Ovary (tissue), 9 donors: ENCODE data around the gene UBE2E1. TPM values are rescaled to one million over a fixed set of nuclear protein-coding genes. Genes with fewer than 3 reads are reported as not detected.

Experiments
- DNase-seq, 5 donors: peaks; one replicate each; pipeline ENCODE4 v3.0.0-alpha.2; 2019 to 2020
- H3K27ac ChIP-seq, 2 donors: fragments of 200-600 bp; one replicate each; pipeline versions ENCODE4 v1.5.1 to v1.8.0; 2019 to 2022
- H3K27me3 ChIP-seq: fragments of 200-600 bp; one replicate; pipeline ENCODE4 v1.8.0; 2022
- H3K36me3 ChIP-seq: fragments of 200-600 bp; sonication (generic); one replicate; pipeline ENCODE4 v1.5.1; 2019
- H3K4me1 ChIP-seq: one replicate; pipeline ENCODE4 v1.8.1; 2013; ENCODE audit warnings: mild to moderate bottlenecking, moderate library complexity; ENCODE audit not compliant: insufficient read depth
- H3K4me3 ChIP-seq: fragments of 200-600 bp; sonication (generic); one replicate; pipeline ENCODE4 v1.5.1; 2017
- H3K9me3 ChIP-seq, 2 donors: fragments of 200-600 bp in 1 of 2; sonication (generic) in 1 of 2; one replicate each; pipeline versions ENCODE4 v1.5.1 to v1.8.1; 2013 to 2019; ENCODE audit warnings: mild to moderate bottlenecking in 1 of 2, moderate library complexity in 1 of 2
- EP300 ChIP-seq: sonication (generic); formaldehyde crosslinking; IDR thresholded peaks from one replicate; pipeline ENCODE4 v1.6.1; 2017; ENCODE audit warnings: antibody characterized with exemption
- POLR2A ChIP-seq: fragments of 450-650 bp; IDR thresholded peaks from one replicate; pipeline ENCODE4 v1.6.1; 2017; ENCODE audit warnings: antibody characterized with exemption, mild to moderate bottlenecking, moderate library complexity
- WGBS, 3 donors: extraction: QIAGEN DNeasy Blood & Tissue Kit in 1 of 3; methylation state at CpG; one replicate each; pipeline versions ENCODE4 v1.1.5 to v1.1.7; 2013 to 2017; 5-methylcytosine and 5-hydroxymethylcytosine counted together
- intact Hi-C, 4 donors: fragments of 100-400 bp; cut with DNase I; formaldehyde crosslinking; loops; one replicate each; pipeline versions ENCODE4 v1.11.0 to v1.15.1; 2022 to 2023
- polyA plus RNA-seq, 2 donors: library from polyadenylated mRNA; stranded (reverse); fragments of 200-250 nt in 1 of 2; fragments of 350-450 nt in 1 of 2; fragmentation: Illumina TruSeq in 1 of 2; extraction: RNeasy Lipid Tissue Mini Kit (QIAGEN cat#74804) in 1 of 2; gene quantifications; one replicate each; pipeline ENCODE4 v1.2.3, GENCODE V29; 2013 to 2014
- total RNA-seq, 7 donors: library from RNA; depleted of rRNA in 2 of 7; stranded (reverse); fragments of >200 nt in 2 of 7; fragmentation: NEBNext Ultra II Directional in 3 of 7; extraction: Animal tissue kit (Norgen Biotek cat#: 25700) in 3 of 7; gene quantifications; one replicate each; pipeline versions ENCODE4 v1.1.0 to v1.2.4, GENCODE V29; 2016 to 2023
- TF ChIP-seq, protein P1 (sequence below), 3 donors: fragments of 450-650 bp in 2 of 3; fragments of 200-600 bp in 1 of 3; IDR thresholded peaks; one replicate each; pipeline versions ENCODE4 v1.5.1 to v1.8.0; 2016 to 2022; ENCODE audit warnings: antibody characterized with exemption in 3 of 3, mild to moderate bottlenecking in 1 of 3
- donor health status: DM: no; HTN: no; CAD: no; lungs with moderate emphysema.
- donor health status: DM: no; HTN: no; CAD: no.
- donor health status: Bipolar disorder and iron deficiency.
- donor health status: DM: yes; HTN: yes; CAD: no.
- donor health status: DM: no; HTN: no; CAD: no.
- donor health status: DM: yes; HTN: yes; CAD: no.

Gene UBE2E1
- total and polyA plus RNA-seq, 9 donors: 65.2 to 133 (median 76.7) TPM

DNA sequence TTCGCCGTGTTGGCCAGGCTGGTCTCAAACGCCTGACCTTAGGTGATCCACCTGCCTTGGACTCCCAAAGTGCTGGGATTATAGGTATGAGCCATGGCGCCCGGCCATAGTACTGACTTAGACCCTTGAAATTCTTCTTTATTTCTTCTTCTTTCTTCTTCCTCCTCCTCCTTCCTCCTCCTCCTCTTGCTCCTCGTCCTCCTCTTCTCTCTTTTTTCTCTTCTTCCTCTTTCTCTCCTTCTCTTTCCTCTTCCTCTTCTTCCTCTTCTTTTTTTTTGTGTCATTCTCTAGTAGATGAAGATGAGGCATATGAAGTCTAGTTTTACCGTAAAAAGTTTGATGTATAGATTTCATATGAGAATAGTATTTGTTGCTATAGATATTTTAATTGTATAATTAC, 120.5 kb downstream of the UBE2E1 start:
- no peaks in the 10 kb centered on the region for H3K9me3 ChIP-seq
- H3K4me1 ChIP-seq: no peaks in the 10 kb centered on the region
- WGBS, 3 donors: 95 to 97% (median 95%) methylated on average over 7 of the region's 7 CpGs
- H3K27me3 ChIP-seq: no peaks in the 10 kb centered on the region
- TF ChIP-seq, protein P1, sequence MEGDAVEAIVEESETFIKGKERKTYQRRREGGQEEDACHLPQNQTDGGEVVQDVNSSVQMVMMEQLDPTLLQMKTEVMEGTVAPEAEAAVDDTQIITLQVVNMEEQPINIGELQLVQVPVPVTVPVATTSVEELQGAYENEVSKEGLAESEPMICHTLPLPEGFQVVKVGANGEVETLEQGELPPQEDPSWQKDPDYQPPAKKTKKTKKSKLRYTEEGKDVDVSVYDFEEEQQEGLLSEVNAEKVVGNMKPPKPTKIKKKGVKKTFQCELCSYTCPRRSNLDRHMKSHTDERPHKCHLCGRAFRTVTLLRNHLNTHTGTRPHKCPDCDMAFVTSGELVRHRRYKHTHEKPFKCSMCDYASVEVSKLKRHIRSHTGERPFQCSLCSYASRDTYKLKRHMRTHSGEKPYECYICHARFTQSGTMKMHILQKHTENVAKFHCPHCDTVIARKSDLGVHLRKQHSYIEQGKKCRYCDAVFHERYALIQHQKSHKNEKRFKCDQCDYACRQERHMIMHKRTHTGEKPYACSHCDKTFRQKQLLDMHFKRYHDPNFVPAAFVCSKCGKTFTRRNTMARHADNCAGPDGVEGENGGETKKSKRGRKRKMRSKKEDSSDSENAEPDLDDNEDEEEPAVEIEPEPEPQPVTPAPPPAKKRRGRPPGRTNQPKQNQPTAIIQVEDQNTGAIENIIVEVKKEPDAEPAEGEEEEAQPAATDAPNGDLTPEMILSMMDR (IDR thresholded peaks at IDR 0.05): no peak
- TF ChIP-seq EP300 (no peak), POLR2A (no peak)
- no peak overlapping the region for H3K4me3 ChIP-seq
- H3K36me3 ChIP-seq: no peaks in the 10 kb centered on the region
- intact Hi-C loops: no loop called here
- no peak overlapping the region for H3K27ac ChIP-seq
- no peak for DNase-seq

GRCh38 chr3:23926736-23927135, 121.0 kb downstream of the UBE2E1 start:
- Histone ChIP-seq H3K4me1 (no peaks in the 10 kb centered on the region), H3K36me3 (no peaks in the 10 kb centered on the region), H3K27ac (no peak overlapping the region), H3K27me3 (no peaks in the 10 kb centered on the region), H3K9me3 (no peaks in the 10 kb centered on the region), H3K4me3 (no peak overlapping the region)
- TF ChIP-seq, protein P1 (IDR thresholded peaks at IDR 0.05): no peak
- TF ChIP-seq POLR2A (no peak), EP300 (no peak)
- DNase-seq: no peak
- intact Hi-C loops: no loop called here
- WGBS, 3 donors: 84 to 90% (median 85%) methylated on average over 3 of the region's 3 CpGs

DNA sequence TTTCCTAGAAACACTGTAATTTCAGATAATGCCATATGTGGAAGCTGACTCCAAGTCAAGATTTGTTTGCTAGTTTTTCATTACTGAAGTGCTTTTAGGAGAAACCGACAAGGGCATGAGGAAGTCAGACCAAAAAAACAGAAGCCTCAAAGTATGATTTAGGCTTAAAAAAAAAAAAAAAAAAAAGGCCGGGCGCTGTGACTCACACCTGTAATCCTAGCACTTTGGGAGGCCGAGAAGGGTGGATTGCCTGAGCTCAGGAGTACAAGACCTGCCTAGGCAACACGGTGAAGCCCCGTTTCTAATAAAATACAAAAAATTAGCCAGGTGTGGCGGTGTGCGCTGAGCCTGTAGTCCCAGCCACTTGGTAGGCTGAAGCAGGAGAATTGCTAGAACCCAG, 122.8 kb downstream of the UBE2E1 start:
- H3K4me3 ChIP-seq: no peak overlapping the region
- H3K36me3 ChIP-seq: no peaks in the 10 kb centered on the region
- H3K4me1 ChIP-seq: no peaks in the 10 kb centered on the region
- H3K27me3 ChIP-seq: no peaks in the 10 kb centered on the region
- H3K27ac ChIP-seq: no peak overlapping the region
- no peak for DNase-seq
- TF ChIP-seq, protein P1 (IDR thresholded peaks at IDR 0.05): no peak
- TF ChIP-seq EP300 (no peak), POLR2A (no peak)
- intact Hi-C loops: no loop called here
- H3K9me3 ChIP-seq: no peaks in the 10 kb centered on the region
- 76 to 84% (median 76%) methylated on average over 8 of the region's 8 CpGs for WGBS, 3 donors

- TF ChIP-seq EP300: no peak
- TF ChIP-seq, protein P1 (IDR thresholded peaks at IDR 0.05): no peak
- TF ChIP-seq POLR2A: no peak
- intact Hi-C loops: no loop called here
- no peaks in the 10 kb centered on the region for H3K9me3 ChIP-seq
- H3K36me3 ChIP-seq: no peaks in the 10 kb centered on the region
- 88 to 90% (median 89%) methylated on average over 3 of the region's 3 CpGs for WGBS, 3 donors
- H3K27me3 ChIP-seq: no peaks in the 10 kb centered on the region
- DNase-seq: no peak
- H3K27ac ChIP-seq: no peak overlapping the region
- H3K4me1 ChIP-seq: no peaks in the 10 kb centered on the region
- H3K4me3 ChIP-seq: no peak overlapping the region
These were observed 125.8 kb downstream of the UBE2E1 start for GRCh38 chr3:23931597-23931996.

DNA sequence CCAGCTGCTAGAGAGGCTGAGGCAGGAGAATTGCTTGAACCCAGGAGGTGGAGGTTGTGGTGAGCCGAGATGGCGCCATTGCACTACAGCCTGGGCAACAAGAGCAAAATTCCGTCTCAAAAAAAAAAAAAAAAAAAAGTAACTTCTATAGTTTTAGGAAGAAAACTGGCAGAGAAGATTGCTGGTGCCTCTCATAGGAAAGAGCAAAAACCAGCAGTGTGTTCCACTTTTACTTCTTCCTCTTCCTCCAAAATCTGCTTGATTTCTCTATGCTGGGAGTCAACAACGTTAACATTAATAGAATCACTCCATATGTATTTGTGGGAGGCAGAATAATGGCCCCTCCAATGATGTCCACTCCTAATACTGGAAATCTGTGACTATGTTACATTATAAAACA, 126.8 kb downstream of the UBE2E1 start:
- 82 to 90% (median 90%) methylated on average over 4 of the region's 4 CpGs for WGBS, 3 donors
- no peak for DNase-seq
- H3K27ac ChIP-seq: no peak overlapping the region
- H3K9me3 ChIP-seq: no peaks in the 10 kb centered on the region
- TF ChIP-seq, protein P1 (IDR thresholded peaks at IDR 0.05): no peak
- TF ChIP-seq EP300: no peak
- TF ChIP-seq POLR2A: no peak
- no peaks in the 10 kb centered on the region for H3K4me1 ChIP-seq
- H3K36me3 ChIP-seq: no peaks in the 10 kb centered on the region
- H3K4me3 ChIP-seq: no peak overlapping the region
- intact Hi-C loops: no loop called here
- no peaks in the 10 kb centered on the region for H3K27me3 ChIP-seq
